ENCODE results near the gene N4BP2L2. TPM values are rescaled to one million over a fixed set of nuclear protein-coding genes. Genes with fewer than 3 reads are reported as not detected.
A peak's percentile ranks its signal among the peaks of the same experiment; 100 is the strongest.

N4BP2L2 gene
- total and polyA plus RNA-seq, 2 of the 8 experiments (the other 6 are each of a cell fraction or from before 2014, with no cell fraction given), result 14.6 to 67.6 TPM

DNA sequence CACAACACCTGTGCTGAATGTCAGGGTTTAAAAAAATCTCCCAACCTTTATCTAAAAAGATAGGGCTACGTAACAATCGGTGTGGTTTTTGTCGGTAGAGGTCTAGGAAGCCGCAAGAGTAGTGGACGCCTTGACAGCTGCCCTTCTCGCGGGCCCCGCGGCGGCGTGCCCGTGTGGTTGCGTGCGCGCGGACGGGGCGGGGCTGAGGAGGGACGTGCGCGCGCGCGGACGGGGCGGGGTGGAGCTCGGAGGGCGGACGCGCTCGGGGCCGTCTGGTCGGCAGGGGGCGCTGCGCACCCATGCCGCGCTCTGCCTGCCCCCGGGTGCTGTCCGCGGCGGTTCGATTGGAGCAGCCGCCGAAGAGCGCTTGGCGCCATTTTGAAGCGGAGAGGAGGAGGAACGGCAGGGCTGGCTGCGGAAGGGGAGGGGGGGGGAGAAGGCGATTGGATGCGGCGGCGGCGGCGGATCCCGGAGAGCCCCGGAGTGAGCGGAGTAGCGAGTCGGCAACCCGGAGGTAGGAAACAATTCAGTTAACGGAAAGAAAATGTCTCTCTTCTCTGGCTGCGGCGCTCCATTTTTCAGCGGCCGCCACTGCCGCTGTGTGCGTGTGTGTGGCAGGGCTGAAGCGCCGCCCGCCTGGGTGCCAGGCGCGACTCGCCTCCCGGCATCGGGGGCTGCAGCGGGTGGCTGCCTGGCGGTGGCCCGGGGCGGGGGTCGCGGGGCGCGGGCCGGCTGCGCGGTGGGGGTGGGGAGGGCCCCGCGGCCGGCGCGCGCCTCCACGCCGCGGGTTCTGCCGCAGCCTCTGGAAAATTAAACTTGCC is 47.7 kb upstream of the N4BP2L2 start, which contains the start of gene PDS5B:
Gene PDS5B (plus strand): TSS at position 373 of the 821 bp plus-strand sequence. CDS start 62,321 bp downstream, outside the sequence.
- H2BK120ac ChIP-seq (replicated peaks; ENCODE audit: low read depth, low read length), result no peak within 1 kb of the TSS
- H3K27me3 ChIP-seq (replicated peaks in 1 of 4; ENCODE audit: control insufficient read depth in 3 of 4, extremely low read depth in 1 of 4, insufficient read depth in 3 of 4, low read length in 3 of 4), result no peaks in the 10 kb centered on the region
- 1% methylated on average over 44 of the region's 97 CpGs; no CpG with 5 or more reads in 1 of the 2 experiments for WGBS, 2 experiments (ENCODE audit: extremely low coverage in 1 of 2, insufficient coverage in 1 of 2, insufficient read length in 1 of 2, insufficient replicate concordance in 2 of 2, low coverage in 1 of 2, low lambda C conversion rate in 2 of 2, missing lambda C conversion rate in 1 of 2)
- peaks cover 10% of the 10 kb centered on the region for H3K23me2 ChIP-seq (ENCODE audit: low read depth, low read length)
- H3K9me3 ChIP-seq (ENCODE audit: insufficient read depth in 2 of 2, low read depth in 1 of 2, low read length in 1 of 2), result no peaks in the 10 kb centered on the region
- H3K36me3 ChIP-seq (ENCODE audit: control insufficient read depth in 2 of 4, insufficient read depth in 4 of 4, low read length in 3 of 4), result no peaks in the 10 kb centered on the region
- POLR2A ChIA-PET (ENCODE audit: partially characterized antibody), result interaction anchor here (0.8 to 2.1 kb wide), 4 partner anchors 53 to 201 kb away, joined by 5 to 7 read pairs (median 6); no protein-coding TSS in a partner anchor
- H2AK5ac ChIP-seq (ENCODE audit: low read depth, low read length), result no peak within 1 kb of the TSS
- H3K18ac ChIP-seq (ENCODE audit: extremely low read depth, low read length), result peak within 1 kb of the TSS; percentile 82
- peak within 1 kb of the TSS; percentile 98; the same call in 1 of the 2 replicates for H4K8ac ChIP-seq (ENCODE audit: extremely low read depth, insufficient read depth, low read length)
- peak within 1 kb of the TSS; percentile 70 to 73 for H3K4me2 ChIP-seq (ENCODE audit: insufficient read depth in 1 of 2, low read depth in 2 of 2, low read length in 2 of 2)
- H4K5ac ChIP-seq (ENCODE audit: insufficient read length, low read depth, low read length), result peak within 1 kb of the TSS; percentile 69
- no peak within 1 kb of the TSS for H3K4ac ChIP-seq (replicated peaks; ENCODE audit: insufficient read length, low read depth, low read length)
- H2AFZ ChIP-seq (ENCODE audit: low read length), result peak within 1 kb of the TSS; percentile 91
- peak within 1 kb of the TSS; percentile 70 to 99 (median 96) for H3K4me3 ChIP-seq (ENCODE audit: extremely low read depth in 1 of 4, insufficient read depth in 2 of 4, low read depth in 3 of 4, low read length in 4 of 4)
- H3K14ac ChIP-seq (ENCODE audit: insufficient read length), result no peak within 1 kb of the TSS
- no peak for FAIRE-seq
- peak within 1 kb of the TSS; percentile 79 for H3K27ac ChIP-seq (ENCODE audit: low read depth, low read length)
- no peak within 1 kb of the TSS for H3K23ac ChIP-seq (ENCODE audit: insufficient read length)
- H2BK5ac ChIP-seq (ENCODE audit: low read depth, low read length), result peak within 1 kb of the TSS; percentile 35; the same call in 1 of the 2 replicates
- peaks cover 0 to 8% of the 10 kb centered on the region in 2 experiments for H4K20me1 ChIP-seq (replicated peaks in 1 of 2; ENCODE audit: control insufficient read depth in 1 of 2, insufficient read depth in 2 of 2, low read length in 2 of 2)
- H3K4me1 ChIP-seq (replicated peaks in 1 of 4; ENCODE audit: control insufficient read depth in 3 of 4, insufficient read depth in 4 of 4, low read length in 3 of 4), result peaks cover 0 to 5% (median 2%) of the 10 kb centered on the region in 4 experiments; a peak in 1 of 7 replicates
- no peak within 1 kb of the TSS for H2BK15ac ChIP-seq (ENCODE audit: low read length)
- H3K79me2 ChIP-seq (ENCODE audit: control insufficient read depth in 1 of 2, insufficient read depth in 2 of 2, low read length in 2 of 2), result peaks cover 0 to 41% of the 10 kb centered on the region in 2 experiments; a peak in 3 of 4 replicates
- no peak within 1 kb of the TSS for H2BK12ac ChIP-seq (ENCODE audit: low read depth, low read length)
- H3K56ac ChIP-seq (replicated peaks; ENCODE audit: insufficient read length, low read depth, low read length), result peak within 1 kb of the TSS; percentile 87
- no peaks in the 10 kb centered on the region; the same call in 1 of the 2 replicates for H3K79me1 ChIP-seq (ENCODE audit: low read depth, low read length)
- peak within 1 kb of the TSS; percentile 87 for H4K91ac ChIP-seq (replicated peaks; ENCODE audit: insufficient read length, low read length)
- H3K9ac ChIP-seq (replicated peaks in 1 of 4; ENCODE audit: extremely low read depth in 1 of 4, low read depth in 3 of 4, low read length in 3 of 4), result peak within 1 kb of the TSS; percentile 50 to 90 (median 81)
- DNase-seq (ENCODE audit: low read depth in 1 of 2, low spot score in 2 of 2), result peak; percentile 78 to 96
- CTCF ChIA-PET (ENCODE audit: partially characterized antibody), result interaction anchor here (0.6 to 1.7 kb wide), 14 partner anchors 15 to 334 kb away, joined by 3 to 10 read pairs (median 3); no protein-coding TSS in a partner anchor
- no peak within 1 kb of the TSS for H2BK20ac ChIP-seq (ENCODE audit: low read length)
- TF ChIP-seq TAF1 (IDR thresholded peaks at IDR 0.05; ENCODE audit: low read depth, low read length) (peak; percentile 89), RAD21 (IDR thresholded peaks at IDR 0.05 in 1 of 2, conservative IDR thresholded peaks at IDR 0.05 in 1 of 2; ENCODE audit: low read depth in 2 of 2, low read length in 2 of 2) (peak; percentile 80 to 86), SIN3A (conservative IDR thresholded peaks at IDR 0.05 in 1 of 2, IDR thresholded peaks at IDR 0.05 in 1 of 2; ENCODE audit: low read depth in 1 of 2, low read length in 2 of 2) (peak in 1 of 2 experiments; percentile 65; a peak in 1 of 4 replicates), SAP30 (IDR thresholded peaks at IDR 0.05; ENCODE audit: insufficient read depth, insufficient replicate concordance, low read length) (no peak)
- TF ChIP-seq, protein P1, sequence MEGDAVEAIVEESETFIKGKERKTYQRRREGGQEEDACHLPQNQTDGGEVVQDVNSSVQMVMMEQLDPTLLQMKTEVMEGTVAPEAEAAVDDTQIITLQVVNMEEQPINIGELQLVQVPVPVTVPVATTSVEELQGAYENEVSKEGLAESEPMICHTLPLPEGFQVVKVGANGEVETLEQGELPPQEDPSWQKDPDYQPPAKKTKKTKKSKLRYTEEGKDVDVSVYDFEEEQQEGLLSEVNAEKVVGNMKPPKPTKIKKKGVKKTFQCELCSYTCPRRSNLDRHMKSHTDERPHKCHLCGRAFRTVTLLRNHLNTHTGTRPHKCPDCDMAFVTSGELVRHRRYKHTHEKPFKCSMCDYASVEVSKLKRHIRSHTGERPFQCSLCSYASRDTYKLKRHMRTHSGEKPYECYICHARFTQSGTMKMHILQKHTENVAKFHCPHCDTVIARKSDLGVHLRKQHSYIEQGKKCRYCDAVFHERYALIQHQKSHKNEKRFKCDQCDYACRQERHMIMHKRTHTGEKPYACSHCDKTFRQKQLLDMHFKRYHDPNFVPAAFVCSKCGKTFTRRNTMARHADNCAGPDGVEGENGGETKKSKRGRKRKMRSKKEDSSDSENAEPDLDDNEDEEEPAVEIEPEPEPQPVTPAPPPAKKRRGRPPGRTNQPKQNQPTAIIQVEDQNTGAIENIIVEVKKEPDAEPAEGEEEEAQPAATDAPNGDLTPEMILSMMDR (IDR thresholded peaks at IDR 0.05; ENCODE audit: control extremely low read depth in 1 of 3, insufficient read depth in 1 of 3, low read depth in 1 of 3, low read length in 3 of 3), result peak; percentile 79 to 89 (median 86)
- TF ChIP-seq, protein P2, sequence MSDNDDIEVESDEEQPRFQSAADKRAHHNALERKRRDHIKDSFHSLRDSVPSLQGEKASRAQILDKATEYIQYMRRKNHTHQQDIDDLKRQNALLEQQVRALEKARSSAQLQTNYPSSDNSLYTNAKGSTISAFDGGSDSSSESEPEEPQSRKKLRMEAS (IDR thresholded peaks at IDR 0.05), result peak; percentile 62
